ENCODE measurements around the gene TENM4. TPM values are rescaled to one million over a fixed set of nuclear protein-coding genes. Genes with fewer than 3 reads are reported as not detected.
A peak's percentile ranks its signal among the peaks of the same experiment; 100 is the strongest.

Gene TENM4
- polyA plus RNA-seq, 1 donor from 2014 or later, result 16.8 TPM

DNA sequence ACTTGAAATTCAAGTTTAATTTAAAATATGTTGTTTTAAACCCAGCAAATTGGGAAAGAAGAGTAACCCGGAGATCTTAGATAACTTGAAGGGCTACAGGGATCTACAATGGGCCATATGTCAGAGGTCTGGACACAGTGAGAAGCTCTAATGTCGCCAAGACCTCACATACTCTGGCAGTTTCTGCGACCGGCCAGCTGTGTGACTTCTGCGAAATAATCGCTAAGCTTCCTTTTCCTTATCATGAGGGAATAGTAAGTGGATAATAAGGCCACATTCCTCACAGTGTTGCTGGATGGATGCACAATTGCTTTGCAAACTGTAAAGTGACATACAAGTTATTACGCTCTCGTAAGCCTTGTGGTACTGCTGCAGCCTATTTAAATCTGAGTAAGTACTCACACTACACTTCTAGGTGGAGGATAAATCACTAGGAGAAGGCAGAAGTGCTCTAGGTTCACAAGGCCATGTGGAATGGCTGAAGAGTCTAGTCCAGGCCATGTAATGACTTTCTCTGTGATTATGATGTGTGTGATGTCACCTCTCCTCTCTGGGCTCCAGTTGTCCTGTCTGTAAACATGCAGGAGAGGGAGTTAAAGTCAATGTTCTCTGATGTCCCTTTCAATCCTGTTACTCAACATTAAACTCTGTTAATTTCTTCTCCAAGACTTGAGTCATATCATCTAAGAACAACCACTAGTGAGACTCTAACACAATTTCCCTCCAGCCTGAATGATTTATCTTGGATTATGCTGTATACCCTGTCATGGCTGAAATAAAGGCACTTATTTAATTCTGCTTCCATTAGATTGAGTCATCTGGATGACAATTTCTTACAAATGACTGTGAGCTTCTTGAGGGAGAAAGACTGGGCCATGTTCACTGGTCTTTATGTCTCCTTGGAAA is 673.5 kb downstream of the TENM4 start:
- H3K27ac ChIP-seq (ENCODE audit: low read length), result no peak overlapping the region
- no peaks in the 10 kb centered on the region for H3K9me2 ChIP-seq (ENCODE audit: insufficient read depth, low read length)
- H3F3A ChIP-seq (ENCODE audit: insufficient read depth, low read length, poor library complexity, severe bottlenecking), result no peaks in the 10 kb centered on the region

DNA sequence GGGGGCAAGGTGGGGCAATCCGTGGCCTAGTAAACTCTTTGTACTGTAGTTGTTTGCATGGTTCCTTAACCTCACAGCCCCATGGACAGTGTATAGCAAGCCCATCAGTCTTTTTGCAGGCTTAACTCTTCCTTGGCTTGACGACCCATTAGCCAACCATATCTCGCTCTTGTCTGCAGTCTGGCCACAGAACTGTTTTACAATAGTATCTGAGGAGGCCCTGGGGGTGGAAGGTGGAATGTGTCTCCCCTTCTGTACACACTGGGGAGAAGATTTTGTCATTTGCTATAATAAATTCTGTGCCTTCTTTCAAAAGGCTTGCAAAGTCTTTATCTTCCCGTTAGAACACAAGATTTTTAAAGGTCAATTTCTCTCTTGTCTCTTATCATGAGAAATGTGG is 675.9 kb downstream of the TENM4 start:
- Histone ChIP-seq H2AFZ (ENCODE audit: low read depth, low read length) (no peak overlapping the region), H3K27ac (ENCODE audit: low read length) (no peak overlapping the region), H3K4me3 (ENCODE audit: low read length) (no peak overlapping the region), H3K9me2 (ENCODE audit: insufficient read depth, low read length) (no peaks in the 10 kb centered on the region), H3K36me3 (ENCODE audit: insufficient read depth, low read length) (peaks cover 13% of the 10 kb centered on the region), H3F3A (ENCODE audit: insufficient read depth, low read length, poor library complexity, severe bottlenecking) (no peaks in the 10 kb centered on the region), H3K4me2 (ENCODE audit: low read length) (no peak overlapping the region), H3K9me3 (ENCODE audit: low read length) (no peaks in the 10 kb centered on the region), H3K79me2 (replicated peaks; ENCODE audit: insufficient read depth, low read length) (no peaks in the 10 kb centered on the region), H4K20me1 (ENCODE audit: insufficient read depth) (no peaks in the 10 kb centered on the region), H3K27me3 (ENCODE audit: insufficient read depth, low read depth, low read length) (no peaks in the 10 kb centered on the region), H3K9ac (ENCODE audit: low read length) (no peak overlapping the region)
- TF ChIP-seq EZH2 (IDR thresholded peaks at IDR 0.05; ENCODE audit: borderline replicate concordance, insufficient read depth, low read length, poor library complexity, severe bottlenecking) (no peak), SMC3 (conservative IDR thresholded peaks at IDR 0.05; ENCODE audit: poor library complexity) (no peak), EP300 (conservative IDR thresholded peaks at IDR 0.05; ENCODE audit: poor library complexity, severe bottlenecking) (no peak), TAF1 (IDR thresholded peaks at IDR 0.05; ENCODE audit: low read depth) (no peak), MXI1 (conservative IDR thresholded peaks at IDR 0.05; ENCODE audit: poor library complexity, severe bottlenecking) (no peak), POLR2AphosphoS5 (IDR thresholded peaks at IDR 0.05) (no peak)
- TF ChIP-seq, protein P1, sequence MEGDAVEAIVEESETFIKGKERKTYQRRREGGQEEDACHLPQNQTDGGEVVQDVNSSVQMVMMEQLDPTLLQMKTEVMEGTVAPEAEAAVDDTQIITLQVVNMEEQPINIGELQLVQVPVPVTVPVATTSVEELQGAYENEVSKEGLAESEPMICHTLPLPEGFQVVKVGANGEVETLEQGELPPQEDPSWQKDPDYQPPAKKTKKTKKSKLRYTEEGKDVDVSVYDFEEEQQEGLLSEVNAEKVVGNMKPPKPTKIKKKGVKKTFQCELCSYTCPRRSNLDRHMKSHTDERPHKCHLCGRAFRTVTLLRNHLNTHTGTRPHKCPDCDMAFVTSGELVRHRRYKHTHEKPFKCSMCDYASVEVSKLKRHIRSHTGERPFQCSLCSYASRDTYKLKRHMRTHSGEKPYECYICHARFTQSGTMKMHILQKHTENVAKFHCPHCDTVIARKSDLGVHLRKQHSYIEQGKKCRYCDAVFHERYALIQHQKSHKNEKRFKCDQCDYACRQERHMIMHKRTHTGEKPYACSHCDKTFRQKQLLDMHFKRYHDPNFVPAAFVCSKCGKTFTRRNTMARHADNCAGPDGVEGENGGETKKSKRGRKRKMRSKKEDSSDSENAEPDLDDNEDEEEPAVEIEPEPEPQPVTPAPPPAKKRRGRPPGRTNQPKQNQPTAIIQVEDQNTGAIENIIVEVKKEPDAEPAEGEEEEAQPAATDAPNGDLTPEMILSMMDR (IDR thresholded peaks at IDR 0.05; ENCODE audit: poor library complexity, severe bottlenecking), result no peak
- TF ChIP-seq, protein P2, sequence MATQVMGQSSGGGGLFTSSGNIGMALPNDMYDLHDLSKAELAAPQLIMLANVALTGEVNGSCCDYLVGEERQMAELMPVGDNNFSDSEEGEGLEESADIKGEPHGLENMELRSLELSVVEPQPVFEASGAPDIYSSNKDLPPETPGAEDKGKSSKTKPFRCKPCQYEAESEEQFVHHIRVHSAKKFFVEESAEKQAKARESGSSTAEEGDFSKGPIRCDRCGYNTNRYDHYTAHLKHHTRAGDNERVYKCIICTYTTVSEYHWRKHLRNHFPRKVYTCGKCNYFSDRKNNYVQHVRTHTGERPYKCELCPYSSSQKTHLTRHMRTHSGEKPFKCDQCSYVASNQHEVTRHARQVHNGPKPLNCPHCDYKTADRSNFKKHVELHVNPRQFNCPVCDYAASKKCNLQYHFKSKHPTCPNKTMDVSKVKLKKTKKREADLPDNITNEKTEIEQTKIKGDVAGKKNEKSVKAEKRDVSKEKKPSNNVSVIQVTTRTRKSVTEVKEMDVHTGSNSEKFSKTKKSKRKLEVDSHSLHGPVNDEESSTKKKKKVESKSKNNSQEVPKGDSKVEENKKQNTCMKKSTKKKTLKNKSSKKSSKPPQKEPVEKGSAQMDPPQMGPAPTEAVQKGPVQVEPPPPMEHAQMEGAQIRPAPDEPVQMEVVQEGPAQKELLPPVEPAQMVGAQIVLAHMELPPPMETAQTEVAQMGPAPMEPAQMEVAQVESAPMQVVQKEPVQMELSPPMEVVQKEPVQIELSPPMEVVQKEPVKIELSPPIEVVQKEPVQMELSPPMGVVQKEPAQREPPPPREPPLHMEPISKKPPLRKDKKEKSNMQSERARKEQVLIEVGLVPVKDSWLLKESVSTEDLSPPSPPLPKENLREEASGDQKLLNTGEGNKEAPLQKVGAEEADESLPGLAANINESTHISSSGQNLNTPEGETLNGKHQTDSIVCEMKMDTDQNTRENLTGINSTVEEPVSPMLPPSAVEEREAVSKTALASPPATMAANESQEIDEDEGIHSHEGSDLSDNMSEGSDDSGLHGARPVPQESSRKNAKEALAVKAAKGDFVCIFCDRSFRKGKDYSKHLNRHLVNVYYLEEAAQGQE (IDR thresholded peaks at IDR 0.05; ENCODE audit: borderline replicate concordance), result no peak

More for the DNA sequence above, 673.5 kb downstream of the TENM4 start:
- no peak overlapping the region for H3K9ac ChIP-seq (ENCODE audit: low read length)
- H4K20me1 ChIP-seq (ENCODE audit: insufficient read depth), result no peaks in the 10 kb centered on the region
- no peaks in the 10 kb centered on the region for H3K9me3 ChIP-seq (ENCODE audit: low read length)
- H3K36me3 ChIP-seq (ENCODE audit: insufficient read depth, low read length), result peaks cover 13% of the 10 kb centered on the region
- no peak overlapping the region for H3K4me2 ChIP-seq (ENCODE audit: low read length)
- no peak overlapping the region for H2AFZ ChIP-seq (ENCODE audit: low read depth, low read length)
- no peak for TF ChIP-seq RAD21 (conservative IDR thresholded peaks at IDR 0.05)
- TF ChIP-seq, protein P2 (IDR thresholded peaks at IDR 0.05; ENCODE audit: borderline replicate concordance), result peak; percentile 40
- H3K4me3 ChIP-seq (ENCODE audit: low read length), result no peak overlapping the region
- H3K27me3 ChIP-seq (ENCODE audit: insufficient read depth, low read depth, low read length), result no peaks in the 10 kb centered on the region
- H3K79me2 ChIP-seq (replicated peaks; ENCODE audit: insufficient read depth, low read length), result no peaks in the 10 kb centered on the region
